ENCODE measurements around the gene TH. TPM values are rescaled to one million over a fixed set of nuclear protein-coding genes. Genes with fewer than 3 reads are reported as not detected.

Gene TH
- total and polyA plus RNA-seq, 3 donors from 2014 or later, result 1.1 to 2.0 (median 1.2) TPM

GRCh38 chr11:2205214-2205720 is 33.7 kb upstream of the TH start:
- WGBS, 2 donors, result 70 to 82% methylated on average over 1 of the region's 1 CpG
- H3K27ac ChIP-seq, result no peak overlapping the region
- no peaks in the 10 kb centered on the region for H3K9me3 ChIP-seq
- no peaks in the 10 kb centered on the region for H3K4me1 ChIP-seq
- no peaks in the 10 kb centered on the region for H3K36me3 ChIP-seq (ENCODE audit: low read depth, missing control alignments)
- no peak overlapping the region for H3K4me3 ChIP-seq
- H3K27me3 ChIP-seq, result no peaks in the 10 kb centered on the region
- TF ChIP-seq POLR2A (IDR thresholded peaks at IDR 0.05) (no peak), CTCF (IDR thresholded peaks at IDR 0.05) (no peak)
- intact Hi-C loops (cut with DNase I; ENCODE audit: low total_unique reads), result no loop called here
- no peak for DNase-seq

GRCh38 chr11:2204361-2205213 is 33.0 kb upstream of the TH start:
- intact Hi-C loops (cut with DNase I; ENCODE audit: low total_unique reads), result no loop called here
- no peak for TF ChIP-seq CTCF (IDR thresholded peaks at IDR 0.05)
- no peaks in the 10 kb centered on the region for H3K9me3 ChIP-seq
- 83 to 90% methylated on average over 9 to 21 of the region's 21 CpGs for WGBS, 2 donors
- H3K4me3 ChIP-seq, result no peak overlapping the region
- no peaks in the 10 kb centered on the region for H3K27me3 ChIP-seq
- H3K27ac ChIP-seq, result no peak overlapping the region
- no peaks in the 10 kb centered on the region for H3K4me1 ChIP-seq
- no peak for DNase-seq
- no peaks in the 10 kb centered on the region for H3K36me3 ChIP-seq (ENCODE audit: low read depth, missing control alignments)

DNA sequence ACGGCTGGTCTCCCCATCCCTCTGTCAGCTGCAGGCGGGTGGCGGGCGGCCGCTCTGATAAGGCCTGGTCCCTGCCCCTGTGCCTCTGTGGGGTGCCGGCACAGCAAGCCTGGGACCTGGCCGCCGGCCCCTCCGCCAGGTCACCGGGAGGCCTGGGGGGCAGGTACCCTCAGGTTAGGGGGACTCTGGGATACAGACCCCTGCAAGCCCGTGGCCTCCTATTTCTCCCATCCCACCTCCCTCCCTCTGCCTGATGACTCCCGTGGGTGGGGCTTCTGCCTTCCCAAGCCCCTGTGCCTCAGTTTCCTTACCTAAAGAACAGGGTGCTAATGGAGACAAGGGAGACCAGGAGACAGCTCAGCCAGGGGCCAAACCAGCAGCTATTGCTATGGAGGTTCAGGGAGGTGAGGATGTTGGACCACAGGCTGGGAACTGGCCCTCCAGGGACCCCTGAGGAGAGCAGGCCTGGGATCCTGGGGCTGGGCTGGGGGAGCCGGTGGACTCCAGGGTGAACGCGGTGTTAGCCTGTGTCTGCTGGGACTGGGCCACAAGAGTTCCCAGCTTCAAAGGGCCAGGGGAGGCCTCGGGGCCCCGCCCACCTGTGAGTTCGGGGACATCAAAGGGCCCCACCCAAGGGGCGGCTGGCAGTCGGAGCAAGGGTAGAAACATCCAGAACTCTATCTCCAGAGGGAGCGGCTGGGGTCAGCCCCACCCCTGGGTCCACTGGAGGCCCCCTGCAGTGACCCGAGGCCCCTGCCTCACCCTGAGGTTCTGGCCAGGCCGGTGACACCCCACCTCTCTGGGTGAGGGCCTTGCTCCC is 32.0 kb upstream of the TH start:
- Histone ChIP-seq H3K27me3 (no peaks in the 10 kb centered on the region), H3K9me3 (no peaks in the 10 kb centered on the region), H3K4me1 (no peaks in the 10 kb centered on the region), H3K36me3 (ENCODE audit: low read depth, missing control alignments) (no peaks in the 10 kb centered on the region), H3K27ac (no peak overlapping the region), H3K4me3 (no peak overlapping the region)
- intact Hi-C loops (cut with DNase I; ENCODE audit: low total_unique reads), result no loop called here
- no peak for TF ChIP-seq POLR2A (IDR thresholded peaks at IDR 0.05)
- no peak for TF ChIP-seq CTCF (IDR thresholded peaks at IDR 0.05)
- 91 to 100% methylated on average over 1 to 23 of the region's 23 CpGs for WGBS, 2 donors
- DNase-seq, result no peak

- Histone ChIP-seq H3K4me3 (no peak overlapping the region), H3K36me3 (ENCODE audit: low read depth, missing control alignments) (no peaks in the 10 kb centered on the region), H3K27ac (no peak overlapping the region), H3K4me1 (no peaks in the 10 kb centered on the region), H3K27me3 (no peaks in the 10 kb centered on the region), H3K9me3 (no peaks in the 10 kb centered on the region)
- intact Hi-C loops (cut with DNase I; ENCODE audit: low total_unique reads), result no loop called here
- TF ChIP-seq CTCF (IDR thresholded peaks at IDR 0.05), result no peak
- TF ChIP-seq POLR2A (IDR thresholded peaks at IDR 0.05), result no peak
- WGBS, 2 donors, result 95 to 97% methylated on average over 9 to 10 of the region's 10 CpGs
- no peak for DNase-seq
Measured at GRCh38 chr11:2202900-2203439, 31.4 kb upstream of the TH start.
